GM19025 (cell line): ENCODE results near the gene KLHL12.
"Not testable (repeated sequence)": the region's sequence is repeated elsewhere in the genome, so short reads cannot be mapped to it uniquely, and the experiment has no call there.

Source experiments
- ATAC-seq: cut with Tn5 transposase; IDR thresholded peaks from one replicate; pipeline ENCODE4 v1.9.1; 2021; ENCODE audit warnings: mild to moderate bottlenecking, low read depth, moderate library complexity; ENCODE audit not compliant: unreplicated experiment

KLHL12 gene

GRCh38 chr1:202952099-202952498 lies 25.1 kb upstream of the KLHL12 start:
- no peak for ATAC-seq

GRCh38 chr1:202951437-202951836 lies 24.4 kb upstream of the KLHL12 start:
- ATAC-seq: no peak

- no peak for ATAC-seq
Measured at GRCh38 chr1:202945483-202945882, 18.4 kb upstream of the KLHL12 start.

- no peak for ATAC-seq
Measured at GRCh38 chr1:202944438-202944921, 17.4 kb upstream of the KLHL12 start.

GRCh38 chr1:202942426-202942825 lies 15.4 kb upstream of the KLHL12 start:
- no peak for ATAC-seq

GRCh38 chr1:202941372-202941771 lies 14.3 kb upstream of the KLHL12 start:
- ATAC-seq: no peak

GRCh38 chr1:202940561-202940960 lies 13.5 kb upstream of the KLHL12 start:
- ATAC-seq: no peak

- no peak for ATAC-seq
Measured at GRCh38 chr1:202938287-202938925, 11.4 kb upstream of the KLHL12 start.

GRCh38 chr1:202936409-202936808 lies 9.4 kb upstream of the KLHL12 start:
- ATAC-seq: not testable (repeated sequence)

GRCh38 chr1:202935844-202936243 lies 8.8 kb upstream of the KLHL12 start:
- no peak for ATAC-seq

GRCh38 chr1:202934755-202935154 lies 7.7 kb upstream of the KLHL12 start:
- no peak for ATAC-seq

- no peak for ATAC-seq
Measured at GRCh38 chr1:202932476-202932875, 5.4 kb upstream of the KLHL12 start.

GRCh38 chr1:202923533-202923932 lies 3.5 kb downstream of the KLHL12 start:
- no peak for ATAC-seq

- ATAC-seq: no peak
Measured at GRCh38 chr1:202919615-202920014, 7.4 kb downstream of the KLHL12 start.

- ATAC-seq: no peak
Measured at GRCh38 chr1:202915146-202915545, 11.9 kb downstream of the KLHL12 start.

GRCh38 chr1:202912476-202912875 lies 14.6 kb downstream of the KLHL12 start:
- not testable (repeated sequence) for ATAC-seq

GRCh38 chr1:202909494-202909893 lies 17.5 kb downstream of the KLHL12 start:
- no peak for ATAC-seq

GRCh38 chr1:202908998-202909397 lies 18.0 kb downstream of the KLHL12 start:
- ATAC-seq: no peak

- ATAC-seq: no peak
Measured at GRCh38 chr1:202905331-202905730, 21.7 kb downstream of the KLHL12 start.

GRCh38 chr1:202903808-202904207 lies 23.2 kb downstream of the KLHL12 start:
- ATAC-seq: not testable (repeated sequence)

- ATAC-seq: no peak
Measured at GRCh38 chr1:202901555-202901954, 25.5 kb downstream of the KLHL12 start.

GRCh38 chr1:202892501-202892900 lies 34.5 kb downstream of the KLHL12 start:
- no peak for ATAC-seq

- ATAC-seq: no peak
Measured at GRCh38 chr1:202890392-202890791, 36.6 kb downstream of the KLHL12 start.
